ENCODE data around the gene HOMER3. TPM values are rescaled to one million over a fixed set of nuclear protein-coding genes. Genes with fewer than 3 reads are reported as not detected.

The HOMER3 gene
- total and polyA plus RNA-seq, 2 donors (not counting 3 experiments of a cell fraction or from before 2014, with no cell fraction given) = 139 to 184 TPM

- Histone ChIP-seq H3K36me3 (ENCODE audit: control insufficient read depth in 2 of 2, extremely low read depth in 1 of 2, insufficient read depth in 2 of 2, low read length in 2 of 2) (peaks cover 8 to 43% of the 10 kb centered on the region in 2 experiments), H2AFZ (ENCODE audit: low read depth, low read length) (no peak overlapping the region), H3K4me2 (ENCODE audit: insufficient read depth, low read length) (no peak overlapping the region), H3K4me3 (replicated peaks in 1 of 3; ENCODE audit: insufficient read depth in 1 of 3, low read depth in 1 of 3, low read length in 3 of 3) (no peak overlapping the region), H3K9ac (replicated peaks; ENCODE audit: extremely low read depth, insufficient read depth, low read length) (no peak overlapping the region), H3K27me3 (ENCODE audit: control insufficient read depth in 2 of 2, insufficient read depth in 2 of 2, low read length in 2 of 2) (no peaks in the 10 kb centered on the region), H3K4me1 (ENCODE audit: control insufficient read depth, extremely low read depth, insufficient read depth, low read length) (no peaks in the 10 kb centered on the region), H3K9me1 (replicated peaks; ENCODE audit: control insufficient read depth, extremely low read depth, insufficient read depth, low read length) (no peaks in the 10 kb centered on the region), H3K79me2 (ENCODE audit: control insufficient read depth, insufficient read depth, low read length) (no peaks in the 10 kb centered on the region), H3K9me3 (replicated peaks; ENCODE audit: control insufficient read depth, insufficient read depth, low read length) (no peaks in the 10 kb centered on the region), H3K27ac (ENCODE audit: insufficient read depth, low read depth, low read length) (no peak overlapping the region), H4K20me1 (replicated peaks; ENCODE audit: control insufficient read depth, extremely low read depth, insufficient read depth, low read length) (no peaks in the 10 kb centered on the region)
- TF ChIP-seq, protein P1, sequence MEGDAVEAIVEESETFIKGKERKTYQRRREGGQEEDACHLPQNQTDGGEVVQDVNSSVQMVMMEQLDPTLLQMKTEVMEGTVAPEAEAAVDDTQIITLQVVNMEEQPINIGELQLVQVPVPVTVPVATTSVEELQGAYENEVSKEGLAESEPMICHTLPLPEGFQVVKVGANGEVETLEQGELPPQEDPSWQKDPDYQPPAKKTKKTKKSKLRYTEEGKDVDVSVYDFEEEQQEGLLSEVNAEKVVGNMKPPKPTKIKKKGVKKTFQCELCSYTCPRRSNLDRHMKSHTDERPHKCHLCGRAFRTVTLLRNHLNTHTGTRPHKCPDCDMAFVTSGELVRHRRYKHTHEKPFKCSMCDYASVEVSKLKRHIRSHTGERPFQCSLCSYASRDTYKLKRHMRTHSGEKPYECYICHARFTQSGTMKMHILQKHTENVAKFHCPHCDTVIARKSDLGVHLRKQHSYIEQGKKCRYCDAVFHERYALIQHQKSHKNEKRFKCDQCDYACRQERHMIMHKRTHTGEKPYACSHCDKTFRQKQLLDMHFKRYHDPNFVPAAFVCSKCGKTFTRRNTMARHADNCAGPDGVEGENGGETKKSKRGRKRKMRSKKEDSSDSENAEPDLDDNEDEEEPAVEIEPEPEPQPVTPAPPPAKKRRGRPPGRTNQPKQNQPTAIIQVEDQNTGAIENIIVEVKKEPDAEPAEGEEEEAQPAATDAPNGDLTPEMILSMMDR (IDR thresholded peaks at IDR 0.05; ENCODE audit: extremely low read depth in 1 of 2, insufficient read depth in 1 of 2, low read depth in 1 of 2, low read length in 2 of 2) = no peak
- TF ChIP-seq GATA2 (IDR thresholded peaks at IDR 0.05; ENCODE audit: insufficient read depth, insufficient read length, low read depth, low read length) (no peak), JUN (IDR thresholded peaks at IDR 0.05; ENCODE audit: borderline replicate concordance, insufficient read depth, insufficient read length, low read depth) (no peak), POLR2A (IDR thresholded peaks at IDR 0.05; ENCODE audit: low read depth, low read length) (no peak), EZH2 (IDR thresholded peaks at IDR 0.05; ENCODE audit: borderline replicate concordance, low read depth, low read length, severe bottlenecking) (no peak), MYC (IDR thresholded peaks at IDR 0.05; ENCODE audit: low read depth, low read length) (no peak), POLR2AphosphoS5 (IDR thresholded peaks at IDR 0.05; ENCODE audit: insufficient read depth, low read depth, low read length) (no peak), FOS (IDR thresholded peaks at IDR 0.05; ENCODE audit: borderline replicate concordance, insufficient read depth, low read length) (no peak)
- TF ChIP-seq, protein P2, sequence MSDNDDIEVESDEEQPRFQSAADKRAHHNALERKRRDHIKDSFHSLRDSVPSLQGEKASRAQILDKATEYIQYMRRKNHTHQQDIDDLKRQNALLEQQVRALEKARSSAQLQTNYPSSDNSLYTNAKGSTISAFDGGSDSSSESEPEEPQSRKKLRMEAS (IDR thresholded peaks at IDR 0.05; ENCODE audit: insufficient read depth, insufficient read length) = no peak
- intact Hi-C loops (cut with micrococcal nuclease) (loop anchor here (2.0 kb wide), 1 partner anchor 54 kb away; no protein-coding TSS in a partner anchor), dilution Hi-C loops (cut with MboI; ENCODE audit: extremely low pct_ligation_motif_present, low sequenced_read_pairs) (no loop called here)
- peak; percentile 58 for DNase-seq (ENCODE audit: low read depth, low spot score)
- BruUV-seq (replicated peaks) = no TSS peak
- ChIA-PET POLR2A (interaction anchor here (0.6 kb wide), 1 partner anchor 54 kb away, joined by 3 read pairs; no protein-coding TSS in a partner anchor), CTCF (interaction anchor here (3.9 kb wide), 1 partner anchor 54 kb away, joined by 16 read pairs; no protein-coding TSS in a partner anchor)
- peak; percentile 60 for FAIRE-seq
Measured at GRCh38 chr19:18932216-18932841, 8.7 kb downstream of the HOMER3 start.

All from endothelial cell of umbilical vein (primary cell).